BJ (cell line): ENCODE data around the gene COL23A1. TPM values are rescaled to one million over a fixed set of nuclear protein-coding genes. Genes with fewer than 3 reads are reported as not detected.
"Not testable (repeated sequence)": the region's sequence is repeated elsewhere in the genome, so short reads cannot be mapped to it uniquely, and the experiment has no call there.

ENCODE experiments used
- CTCF ChIA-PET: fragments of 350-600 bp; formaldehyde crosslinking; extraction: SDS; loops from one replicate; lab custom pipeline; 2021; ENCODE audit warnings: antibody characterized with exemption, inconsistent platforms; lab: Yijun Ruan, JAX
- POLR2A ChIA-PET: fragments of 300-600 bp; sonication (Branson Sonifier 250); formaldehyde crosslinking; extraction: SDS; loops from one replicate; lab custom pipeline; 2021; ENCODE audit warnings: antibody characterized with exemption; lab: Charles Lee
- DNase-seq: peaks from one replicate; pipeline ENCODE4 v3.0.0-alpha.2; 2011; ENCODE audit warnings: low read depth
- H3K27me3 ChIP-seq: 2 replicates; pipeline ENCODE4 v1.6.0; 2011; ENCODE audit warnings: low read length; ENCODE audit not compliant: control insufficient read depth, insufficient read depth
- H3K36me3 ChIP-seq: 2 replicates; pipeline ENCODE4 v1.5.1; 2011; ENCODE audit warnings: low read length; ENCODE audit not compliant: control insufficient read depth, insufficient read depth
- H3K4me3 ChIP-seq: 2 replicates; pipeline ENCODE4 v1.5.1; 2011; ENCODE audit warnings: low read depth, mild to moderate bottlenecking, control low read depth, low read length
- CTCF ChIP-seq: IDR thresholded peaks from 2 replicates; pipeline ENCODE4 v1.5.1; 2011; ENCODE audit warnings: low read depth, mild to moderate bottlenecking, control low read depth, inconsistent platforms, low read length, moderate library complexity; ENCODE audit not compliant: insufficient read depth
- polyA plus RNA-seq: library from polyadenylated mRNA; depleted of rRNA; stranded (reverse); fragments of >200 nt; gene quantifications from 2 replicates; pipeline ENCODE4 v1.2.3, GENCODE V29; 2011

Gene COL23A1
- polyA plus RNA-seq, 1 experiment, result not detected

GRCh38 chr5:178373711-178374110 lies 216.5 kb downstream of the COL23A1 start:
- Histone ChIP-seq H3K36me3 (no peaks in the 10 kb centered on the region), H3K4me3 (no peak overlapping the region), H3K27me3 (no peaks in the 10 kb centered on the region)
- DNase-seq, result no peak
- CTCF ChIA-PET, result no interaction called here
- TF ChIP-seq CTCF, result no peak
- POLR2A ChIA-PET, result no interaction called here

- H3K36me3 ChIP-seq, result no peaks in the 10 kb centered on the region
- DNase-seq, result no peak
- no peak overlapping the region for H3K4me3 ChIP-seq
- ChIA-PET CTCF (no interaction called here), POLR2A (no interaction called here)
- H3K27me3 ChIP-seq, result no peaks in the 10 kb centered on the region
- TF ChIP-seq CTCF, result no peak
Measured at GRCh38 chr5:178372142-178372571, 218.0 kb downstream of the COL23A1 start.

DNA sequence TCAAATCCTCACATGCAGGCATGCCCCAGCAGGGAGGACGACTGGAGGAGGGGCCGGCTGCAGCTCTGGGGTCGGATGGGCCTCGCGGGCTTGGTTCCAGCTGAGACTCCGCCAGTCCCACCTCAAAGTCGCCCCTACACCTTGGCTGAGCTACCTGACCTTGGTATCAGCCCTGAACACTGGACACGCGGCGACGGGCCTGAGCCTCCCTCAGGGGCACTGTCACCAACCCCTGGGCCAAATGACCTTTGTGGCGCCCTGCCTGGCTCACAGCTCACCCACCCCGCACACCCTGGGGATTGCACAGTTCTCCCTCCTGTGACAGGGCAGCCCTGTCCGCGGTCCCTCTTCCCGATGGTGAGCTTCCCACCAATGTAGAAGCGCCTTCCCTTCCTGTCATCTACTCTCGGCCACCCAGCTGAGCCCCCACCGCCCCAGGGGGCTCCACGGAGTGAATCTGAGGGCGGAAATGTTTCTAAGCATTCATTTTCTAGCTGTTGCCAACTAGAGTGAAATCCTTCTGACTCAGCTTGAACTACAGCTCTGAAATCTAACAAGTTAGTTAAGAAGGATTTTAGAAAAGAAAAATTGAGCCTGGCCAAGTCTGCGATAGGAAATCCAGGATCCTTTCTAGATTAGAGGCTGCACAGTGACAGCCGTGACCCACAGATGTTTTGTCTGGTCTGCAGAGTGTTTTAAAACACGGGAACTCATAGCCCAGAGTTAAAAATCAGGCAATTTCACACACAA lies 218.7 kb downstream of the COL23A1 start:
- no peak for TF ChIP-seq CTCF
- POLR2A ChIA-PET, result no interaction called here
- Histone ChIP-seq H3K27me3 (no peaks in the 10 kb centered on the region), H3K36me3 (no peaks in the 10 kb centered on the region), H3K4me3 (no peak overlapping the region)
- CTCF ChIA-PET, result no interaction called here
- no peak for DNase-seq

GRCh38 chr5:178370102-178370501 lies 220.1 kb downstream of the COL23A1 start:
- CTCF ChIA-PET, result interaction anchor here (0.6 kb wide), 1 partner anchor 24 kb away, joined by 3 read pairs; no protein-coding TSS in a partner anchor

DNA sequence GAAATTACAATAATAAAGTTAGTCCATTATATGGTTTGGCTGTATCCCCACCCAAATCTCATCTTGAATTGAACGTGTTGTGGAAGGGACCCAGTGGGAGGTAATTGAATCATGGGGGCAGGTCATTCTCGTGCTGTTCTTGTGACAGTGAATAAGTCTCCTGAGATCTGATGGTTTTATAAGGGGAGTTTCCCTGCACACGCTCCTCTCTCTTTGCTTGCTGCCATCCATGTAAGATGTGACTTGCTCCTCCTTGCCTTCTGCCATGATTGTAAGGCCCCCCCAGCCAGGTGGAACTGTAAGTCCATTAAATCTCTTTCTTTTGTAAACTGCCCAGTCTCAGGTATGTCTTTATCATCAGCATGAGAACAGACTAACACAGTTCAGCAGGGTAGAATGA lies 220.7 kb downstream of the COL23A1 start:
- POLR2A ChIA-PET, H3K36me3 ChIP-seq, H3K27me3 ChIP-seq, DNase-seq, H3K4me3 ChIP-seq, CTCF ChIA-PET: not testable (repeated sequence)

More at GRCh38 chr5:178370102-178370501, 220.1 kb downstream of the COL23A1 start:
- no peaks in the 10 kb centered on the region for H3K27me3 ChIP-seq
- no peak overlapping the region for H3K4me3 ChIP-seq
- no peak for DNase-seq
- no peak for TF ChIP-seq CTCF
- POLR2A ChIA-PET, result no interaction called here
- no peaks in the 10 kb centered on the region for H3K36me3 ChIP-seq
